Testis (tissue), 5 donors: ENCODE results near the gene AMIGO1. TPM values are rescaled to one million over a fixed set of nuclear protein-coding genes. Genes with fewer than 3 reads are reported as not detected.

ENCODE experiments used
- DNase-seq: peaks from one replicate; pipeline ENCODE4 v3.0.0-alpha.2; 2019
- H3K27ac ChIP-seq, 2 donors: fragments of 200-600 bp; sonication (generic); one replicate each; pipeline ENCODE4 v1.5.1; 2019
- H3K27me3 ChIP-seq: fragments of 200-600 bp; sonication (generic); one replicate; pipeline ENCODE4 v1.5.1; 2019
- H3K36me3 ChIP-seq: fragments of 200-600 bp; sonication (generic); one replicate; pipeline ENCODE4 v1.5.1; 2017; ENCODE audit warnings: low read depth; ENCODE audit errors: missing control alignments
- H3K4me1 ChIP-seq: fragments of 200-600 bp; sonication (generic); one replicate; pipeline ENCODE4 v1.5.1; 2019
- H3K4me3 ChIP-seq, 2 donors: fragments of 200-600 bp; sonication (generic); one replicate each; pipeline ENCODE4 v1.5.1; 2017 to 2019
- H3K9me3 ChIP-seq: fragments of 200-600 bp; sonication (generic); one replicate; pipeline ENCODE4 v1.5.1; 2017
- POLR2A ChIP-seq: fragments of 450-650 bp; IDR thresholded peaks from one replicate; pipeline ENCODE4 v1.6.1; 2017; ENCODE audit warnings: antibody characterized with exemption, mild to moderate bottlenecking, moderate library complexity
- WGBS, 2 donors: methylation state at CpG; one replicate each; pipeline ENCODE4 v1.1.5; 2018; 5-methylcytosine and 5-hydroxymethylcytosine counted together
- intact Hi-C: fragments of 100-400 bp; cut with DNase I; formaldehyde crosslinking; loops from one replicate; pipeline ENCODE4 v1.15.1; 2023; ENCODE audit warnings: low total_unique reads
- long read RNA-seq, 2 donors: transcript quantifications; one replicate each; lab custom pipeline, GENCODE V29; 2026
- polyA plus RNA-seq: library from polyadenylated mRNA; stranded (reverse); fragments of 350-450 nt; fragmentation: Illumina TruSeq; extraction: RNeasy Lipid Tissue Mini Kit (QIAGEN cat#74804); gene quantifications from one replicate; pipeline ENCODE4 v1.2.3, GENCODE V29; 2014; ENCODE audit warnings: low read depth, low replicate concordance; ENCODE audit not compliant: insufficient read depth
- total RNA-seq, 2 donors: library from RNA; depleted of rRNA; stranded (reverse); fragments of >200 nt; gene quantifications; one replicate each; pipeline ENCODE4 v1.2.3, GENCODE V29; 2016
- TF ChIP-seq, protein P1 (sequence below), 3 experiments: fragments of 450-650 bp in 2 of 3; fragments of 200-600 bp in 1 of 3; sonication (generic) in 1 of 3; IDR thresholded peaks; one replicate each; pipeline ENCODE4 v1.5.1; 2016 to 2019; ENCODE audit warnings: antibody characterized with exemption in 3 of 3, mild to moderate bottlenecking in 2 of 3, moderate library complexity in 1 of 3

Gene AMIGO1, protein sequence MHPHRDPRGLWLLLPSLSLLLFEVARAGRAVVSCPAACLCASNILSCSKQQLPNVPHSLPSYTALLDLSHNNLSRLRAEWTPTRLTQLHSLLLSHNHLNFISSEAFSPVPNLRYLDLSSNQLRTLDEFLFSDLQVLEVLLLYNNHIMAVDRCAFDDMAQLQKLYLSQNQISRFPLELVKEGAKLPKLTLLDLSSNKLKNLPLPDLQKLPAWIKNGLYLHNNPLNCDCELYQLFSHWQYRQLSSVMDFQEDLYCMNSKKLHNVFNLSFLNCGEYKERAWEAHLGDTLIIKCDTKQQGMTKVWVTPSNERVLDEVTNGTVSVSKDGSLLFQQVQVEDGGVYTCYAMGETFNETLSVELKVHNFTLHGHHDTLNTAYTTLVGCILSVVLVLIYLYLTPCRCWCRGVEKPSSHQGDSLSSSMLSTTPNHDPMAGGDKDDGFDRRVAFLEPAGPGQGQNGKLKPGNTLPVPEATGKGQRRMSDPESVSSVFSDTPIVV
- total RNA-seq = 1 to 10 TPM; 5.1 to 6.0 TPM
- polyA plus RNA-seq = 6.7 TPM
- long read RNA-seq, donor 1, full-length matches to known transcripts = 3 of 3 reads
- long read RNA-seq, donor 1, partial matches to known transcripts = 0 of 3 reads
- long read RNA-seq, donor 1, other reads (novel, unspliced or antisense) = 0 of 3 reads
- long read RNA-seq, donor 2, full-length matches to known transcripts = 5 of 5 reads
- long read RNA-seq, donor 2, partial matches to known transcripts = 0 of 5 reads
- long read RNA-seq, donor 2, other reads (novel, unspliced or antisense) = 0 of 5 reads

GRCh38 chr1:109509176-109510134 lies at the start of gene AMIGO1:
AMIGO1 (minus strand) TSS chr1:109509727; CDS start chr1:109508912, 815 bp downstream.
- Histone ChIP-seq H3K4me3 (peak within 1 kb of the TSS; percentile 68 to 72), H3K9me3 (no peaks in the 10 kb centered on the region), H3K36me3 (no peaks in the 10 kb centered on the region), H3K27ac (no peak within 1 kb of the TSS), H3K4me1 (peaks cover 6% of the 10 kb centered on the region), H3K27me3 (no peaks in the 10 kb centered on the region)
- intact Hi-C loops = no loop called here
- WGBS, 2 donors = 0 to 1% methylated on average over 19 to 66 of the region's 100 CpGs
- TF ChIP-seq, protein P1, sequence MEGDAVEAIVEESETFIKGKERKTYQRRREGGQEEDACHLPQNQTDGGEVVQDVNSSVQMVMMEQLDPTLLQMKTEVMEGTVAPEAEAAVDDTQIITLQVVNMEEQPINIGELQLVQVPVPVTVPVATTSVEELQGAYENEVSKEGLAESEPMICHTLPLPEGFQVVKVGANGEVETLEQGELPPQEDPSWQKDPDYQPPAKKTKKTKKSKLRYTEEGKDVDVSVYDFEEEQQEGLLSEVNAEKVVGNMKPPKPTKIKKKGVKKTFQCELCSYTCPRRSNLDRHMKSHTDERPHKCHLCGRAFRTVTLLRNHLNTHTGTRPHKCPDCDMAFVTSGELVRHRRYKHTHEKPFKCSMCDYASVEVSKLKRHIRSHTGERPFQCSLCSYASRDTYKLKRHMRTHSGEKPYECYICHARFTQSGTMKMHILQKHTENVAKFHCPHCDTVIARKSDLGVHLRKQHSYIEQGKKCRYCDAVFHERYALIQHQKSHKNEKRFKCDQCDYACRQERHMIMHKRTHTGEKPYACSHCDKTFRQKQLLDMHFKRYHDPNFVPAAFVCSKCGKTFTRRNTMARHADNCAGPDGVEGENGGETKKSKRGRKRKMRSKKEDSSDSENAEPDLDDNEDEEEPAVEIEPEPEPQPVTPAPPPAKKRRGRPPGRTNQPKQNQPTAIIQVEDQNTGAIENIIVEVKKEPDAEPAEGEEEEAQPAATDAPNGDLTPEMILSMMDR (IDR thresholded peaks at IDR 0.05) = no peak
- TF ChIP-seq POLR2A = no peak
- peak; percentile 77 for DNase-seq

DNA sequence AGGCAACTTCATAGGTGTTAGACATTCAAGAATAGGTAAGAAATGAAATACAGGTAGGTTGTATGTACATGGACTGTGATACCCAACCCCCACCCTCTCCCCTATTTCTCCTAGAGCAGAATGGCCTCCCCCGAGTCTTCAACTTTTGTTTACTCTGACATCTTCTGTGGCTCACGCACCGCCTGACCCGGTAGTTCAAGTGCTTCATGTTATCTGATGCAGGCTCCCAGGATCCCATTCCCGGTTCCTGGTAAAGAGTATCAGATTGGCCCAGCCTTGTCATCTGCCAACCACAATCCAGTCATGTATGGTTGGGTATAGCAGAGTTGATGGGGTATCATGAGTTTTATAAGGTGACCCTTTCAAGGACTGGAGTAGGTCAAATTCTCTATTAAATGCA lies 48.0 kb upstream of the AMIGO1 start:
- intact Hi-C loops = no loop called here
- no peak for TF ChIP-seq POLR2A
- H3K27ac ChIP-seq = no peak overlapping the region
- no peaks in the 10 kb centered on the region for H3K27me3 ChIP-seq
- H3K36me3 ChIP-seq = no peaks in the 10 kb centered on the region
- 91% methylated on average over 5 of the region's 5 CpGs for WGBS, 2 donors
- no peaks in the 10 kb centered on the region for H3K9me3 ChIP-seq
- no peak overlapping the region for H3K4me3 ChIP-seq
- no peak for DNase-seq
- H3K4me1 ChIP-seq = peaks cover 4% of the 10 kb centered on the region

DNA sequence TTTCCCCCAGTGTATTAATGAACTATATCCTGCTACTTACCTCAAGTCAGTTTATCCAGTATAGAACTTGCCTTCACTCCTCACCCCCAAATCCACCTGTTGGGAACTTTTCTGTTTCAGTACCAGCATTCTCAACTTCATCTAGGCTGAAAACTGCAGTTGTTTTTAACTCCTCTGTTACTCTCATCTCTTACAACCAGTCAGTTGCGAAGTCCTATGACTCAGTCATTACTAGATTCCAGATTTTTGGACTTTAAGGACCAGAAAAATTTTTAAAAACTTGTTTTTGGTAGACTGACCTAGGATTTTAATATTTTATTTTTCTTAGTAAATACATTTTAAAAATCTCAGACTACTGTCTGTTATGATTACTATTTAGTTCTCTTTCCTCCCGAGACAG lies 47.0 kb upstream of the AMIGO1 start:
- peaks cover 4% of the 10 kb centered on the region for H3K4me1 ChIP-seq
- WGBS, 2 donors = 90 to 92% methylated on average over 2 of the region's 2 CpGs
- H3K27me3 ChIP-seq = no peaks in the 10 kb centered on the region
- H3K4me3 ChIP-seq = no peak overlapping the region
- TF ChIP-seq POLR2A = no peak
- TF ChIP-seq, protein P1 (IDR thresholded peaks at IDR 0.05) = no peak
- H3K36me3 ChIP-seq = no peaks in the 10 kb centered on the region
- no peak for DNase-seq
- no peak overlapping the region for H3K27ac ChIP-seq
- H3K9me3 ChIP-seq = no peaks in the 10 kb centered on the region
- intact Hi-C loops = no loop called here

GRCh38 chr1:109548321-109549267 lies 39.1 kb upstream of the AMIGO1 start, which contains the start of gene GNAI3:
GNAI3 (plus strand) TSS chr1:109548615; CDS start chr1:109548721, 106 bp downstream.
- Histone ChIP-seq H3K4me3 (peak within 1 kb of the TSS; percentile 75 to 81), H3K36me3 (no peaks in the 10 kb centered on the region), H3K27ac (peak within 1 kb of the TSS; percentile 84 to 94), H3K9me3 (no peaks in the 10 kb centered on the region), H3K27me3 (no peaks in the 10 kb centered on the region), H3K4me1 (peaks cover 16% of the 10 kb centered on the region)
- peak; percentile 98 for DNase-seq
- WGBS, 2 donors = 0% methylated on average over 60 to 68 of the region's 68 CpGs
- intact Hi-C loops = loop anchor here (5.0 to 10.0 kb wide), 3 partner anchors 89 to 436 kb away; partner anchors contain the start of gene AHCYL1
- peak; percentile 98 for TF ChIP-seq POLR2A
- TF ChIP-seq, protein P1 (IDR thresholded peaks at IDR 0.05) = peak in 1 of 3 experiments; percentile 18
